ENCODE results near the gene PHOX2B. TPM values are rescaled to one million over a fixed set of nuclear protein-coding genes. Genes with fewer than 3 reads are reported as not detected.

The PHOX2B gene
- total and polyA plus RNA-seq, 2 of the 13 experiments (the other 11 are each of a cell fraction or from before 2014, with no cell fraction given) = not detected

GRCh38 chr4:41696131-41696530, 52.4 kb downstream of the PHOX2B start:
- ChIA-PET POLR2A (no interaction called here), CTCF (ENCODE audit: low intra/inter-chr PET ratio, low total read pairs) (no interaction called here)
- Histone ChIP-seq H3K4me1 (ENCODE audit: insufficient read depth, low read length) (no peaks in the 10 kb centered on the region), H3K4me3 (replicated peaks in 1 of 3; ENCODE audit: insufficient read depth in 1 of 3, low read depth in 2 of 3, low read length in 3 of 3) (no peak overlapping the region), H4K20me1 (ENCODE audit: insufficient read depth, low read length) (no peaks in the 10 kb centered on the region), H3K9ac (ENCODE audit: insufficient read depth, low read depth, low read length) (no peak overlapping the region), H3K36me3 (replicated peaks in 1 of 2; ENCODE audit: control insufficient read depth in 1 of 2, insufficient read depth in 2 of 2, low read length in 2 of 2) (no peaks in the 10 kb centered on the region), H3K9me3 (ENCODE audit: low read length) (no peaks in the 10 kb centered on the region), H3K27me3 (ENCODE audit: control insufficient read depth in 1 of 2, insufficient read depth in 2 of 2, low read length in 2 of 2) (no peaks in the 10 kb centered on the region; a peak in 1 of 5 replicates), H2AFZ (ENCODE audit: low read length) (no peak overlapping the region), H3K27ac (ENCODE audit: extremely low read length, insufficient read depth, low read length) (no peak overlapping the region), H3K79me2 (ENCODE audit: insufficient read depth, low read length) (no peaks in the 10 kb centered on the region), H3K4me2 (ENCODE audit: low read depth, low read length) (no peak overlapping the region)
- in situ Hi-C loops (cut with HindIII; ENCODE audit: extremely low pct_ligation_motif_present, low pct_unique_long_range_greater_than_20kb) (loop anchor here (25.0 kb wide), 1 partner anchor 816 kb away; no protein-coding TSS in a partner anchor), intact Hi-C loops (cut with micrococcal nuclease; ENCODE audit: unreplicated experiment) (no loop called here)
- WGBS (ENCODE audit: low lambda C conversion rate) = 1% methylated on average over 3 of the region's 3 CpGs
- BruUV-seq (replicated peaks) = no TSS peak
- DNase-seq (ENCODE audit: low spot score) (no peak), ATAC-seq (no peak), FAIRE-seq (no peak)
- no peak for TF ChIP-seq HHEX (CRISPR knock-in tag; IDR thresholded peaks at IDR 0.05)
- TF ChIP-seq, protein P1, sequence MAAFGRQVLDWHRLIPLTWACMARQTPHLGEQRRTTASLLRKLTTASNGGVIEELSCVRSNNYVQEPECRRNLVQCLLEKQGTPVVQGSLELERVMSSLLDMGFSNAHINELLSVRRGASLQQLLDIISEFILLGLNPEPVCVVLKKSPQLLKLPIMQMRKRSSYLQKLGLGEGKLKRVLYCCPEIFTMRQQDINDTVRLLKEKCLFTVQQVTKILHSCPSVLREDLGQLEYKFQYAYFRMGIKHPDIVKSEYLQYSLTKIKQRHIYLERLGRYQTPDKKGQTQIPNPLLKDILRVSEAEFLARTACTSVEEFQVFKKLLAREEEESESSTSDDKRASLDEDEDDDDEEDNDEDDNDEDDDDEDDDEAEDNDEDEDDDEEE (CRISPR knock-in tag; IDR thresholded peaks at IDR 0.05) = no peak
- no peak for TF ChIP-seq NR2C2 (CRISPR knock-in tag; IDR thresholded peaks at IDR 0.05; ENCODE audit: borderline replicate concordance)
- TF ChIP-seq GTF3A (CRISPR knock-in tag; conservative IDR thresholded peaks at IDR 0.05) = no peak
- TF ChIP-seq BCLAF1 (IDR thresholded peaks at IDR 0.05) = no peak
- no peak for TF ChIP-seq ZNF44 (CRISPR knock-in tag; IDR thresholded peaks at IDR 0.05)
- no peak for TF ChIP-seq ZBTB21 (CRISPR knock-in tag; IDR thresholded peaks at IDR 0.05)
- no peak for TF ChIP-seq GFI1 (CRISPR knock-in tag; IDR thresholded peaks at IDR 0.05; ENCODE audit: borderline replicate concordance)
- no peak for TF ChIP-seq HMGXB4 (CRISPR knock-in tag; IDR thresholded peaks at IDR 0.05; ENCODE audit: borderline replicate concordance in 1 of 2, low read depth in 1 of 2)
- TF ChIP-seq ZBTB7A (CRISPR knock-in tag; IDR thresholded peaks at IDR 0.05) = no peak
- TF ChIP-seq IRF9 (CRISPR knock-in tag; IDR thresholded peaks at IDR 0.05; ENCODE audit: borderline replicate concordance) = no peak
- no peak for TF ChIP-seq ZNF3 (CRISPR knock-in tag; IDR thresholded peaks at IDR 0.05)
- TF ChIP-seq PITX1 (CRISPR knock-in tag; IDR thresholded peaks at IDR 0.05) = no peak
- no peak for TF ChIP-seq RFXANK (CRISPR knock-in tag; IDR thresholded peaks at IDR 0.05)
- no peak for TF ChIP-seq SNAPC2 (CRISPR knock-in tag; IDR thresholded peaks at IDR 0.05)
- TF ChIP-seq ZMAT5 (CRISPR knock-in tag; IDR thresholded peaks at IDR 0.05; ENCODE audit: borderline replicate concordance, low read depth) = no peak
- no peak for TF ChIP-seq ZBTB14 (CRISPR knock-in tag; IDR thresholded peaks at IDR 0.05)
- TF ChIP-seq ARHGAP35 (CRISPR knock-in tag; IDR thresholded peaks at IDR 0.05; ENCODE audit: borderline replicate concordance) = no peak

Data from HepG2 (cell line).